Thyroid gland (tissue), 4 donors: ENCODE measurements around the gene ANKFY1. TPM values are rescaled to one million over a fixed set of nuclear protein-coding genes. Genes with fewer than 3 reads are reported as not detected.

Experiments
- DNase-seq, 2 donors: peaks; one replicate each; pipeline ENCODE4 v3.0.0-alpha.2; 2019
- H3K27ac ChIP-seq, 3 donors: fragments of 200-600 bp; sonication (generic); 1 replicate in 2 of 3; 2 replicates in 1 of 3; pipeline ENCODE4 v1.5.1; 2016 to 2019; ENCODE audit warnings: mild to moderate bottlenecking in 1 of 3, moderate library complexity in 1 of 3
- H3K27me3 ChIP-seq: fragments of 200-600 bp; sonication (generic); one replicate; pipeline ENCODE4 v1.5.1; 2019
- H3K36me3 ChIP-seq, 2 donors: fragments of 200-600 bp; sonication (generic); one replicate each; pipeline ENCODE4 v1.5.1; 2016 to 2019
- H3K4me1 ChIP-seq, 2 donors: fragments of 200-600 bp; sonication (generic); one replicate each; pipeline ENCODE4 v1.5.1; 2017 to 2019
- H3K4me3 ChIP-seq, 3 donors: fragments of 200-600 bp; sonication (generic); replicated peaks in 1 of 3; 1 replicate in 2 of 3; 2 replicates in 1 of 3; pipeline ENCODE4 v1.5.1; 2016; ENCODE audit warnings: mild to moderate bottlenecking in 1 of 3
- H3K9me3 ChIP-seq: fragments of 200-600 bp; sonication (generic); one replicate; pipeline ENCODE4 v1.5.1; 2017
- CTCF ChIP-seq, 6 experiments: fragments of 200-600 bp in 3 of 6; fragments of 450-650 bp in 3 of 6; sonication (generic) in 3 of 6; IDR thresholded peaks; one replicate each; pipeline ENCODE4 v1.5.1; 2016 to 2019; ENCODE audit warnings: antibody characterized with exemption in 6 of 6, mild to moderate bottlenecking in 2 of 6, inconsistent platforms in 1 of 6, moderate library complexity in 1 of 6
- POLR2A ChIP-seq, 2 donors: fragments of 450-650 bp; IDR thresholded peaks; one replicate each; pipeline ENCODE4 v1.6.1; 2017; ENCODE audit warnings: antibody characterized with exemption in 2 of 2, mild to moderate bottlenecking in 2 of 2, moderate library complexity in 1 of 2
- WGBS, 2 donors: methylation state at CpG; one replicate each; pipeline ENCODE4 v1.1.5; 2017; 5-methylcytosine and 5-hydroxymethylcytosine counted together
- intact Hi-C: fragments of 100-400 bp; cut with DNase I; formaldehyde crosslinking; loops from one replicate; pipeline ENCODE4 v1.15.1; 2023
- total RNA-seq, 4 donors: library from RNA; depleted of rRNA; stranded (reverse); fragments of >200 nt; gene quantifications; one replicate each; pipeline ENCODE4 v1.2.3, GENCODE V29; 2016

Gene ANKFY1
- total RNA-seq, result 10 to 100 TPM; 36.8 to 51.3 (median 46.3) TPM

- intact Hi-C loops, result loop anchor here (10.0 kb wide), 1 partner anchor 49 kb away; no protein-coding TSS in a partner anchor
- H3K4me1 ChIP-seq, result peaks cover 12 to 19% of the 10 kb centered on the region in 2 donors
- peak within 1 kb of the TSS; percentile 91 to 99 (median 98) for H3K4me3 ChIP-seq
- H3K27ac ChIP-seq, result peak within 1 kb of the TSS; percentile 30 to 70 (median 63)
- peak; percentile 95 to 97 for DNase-seq
- TF ChIP-seq CTCF (IDR thresholded peaks at IDR 0.05) (peak in 1 of 6 experiments; percentile 29), POLR2A (IDR thresholded peaks at IDR 0.05) (peak in 1 of 2 donors; percentile 75)
- no peaks in the 10 kb centered on the region for H3K27me3 ChIP-seq
- H3K36me3 ChIP-seq, result peaks cover 0 to under 1% of the 10 kb centered on the region in 2 donors
- no peaks in the 10 kb centered on the region for H3K9me3 ChIP-seq
- 0 to 1% methylated on average over 33 to 46 of the region's 85 CpGs for WGBS, 2 donors
Measured at GRCh38 chr17:4263282-4264215, at the start of gene ANKFY1. ANKFY1 (minus strand) TSS chr17:4263979; CDS start chr17:4263941, 38 bp downstream.

- peak in 1 of 2 donors; percentile 16 for DNase-seq
- intact Hi-C loops, result no loop called here
- Histone ChIP-seq H3K4me1 (peaks cover 10 to 22% of the 10 kb centered on the region in 2 donors), H3K9me3 (no peaks in the 10 kb centered on the region), H3K27ac (no peak overlapping the region), H3K27me3 (no peaks in the 10 kb centered on the region), H3K4me3 (no peak overlapping the region), H3K36me3 (no peaks in the 10 kb centered on the region)
- 76 to 78% methylated on average over 6 of the region's 6 CpGs for whole genome bisulfite sequencing, 2 donors
- no peak for TF ChIP-seq POLR2A (IDR thresholded peaks at IDR 0.05)
- TF ChIP-seq CTCF (IDR thresholded peaks at IDR 0.05), result no peak
Measured at GRCh38 chr17:4310354-4311060, 46.7 kb upstream of the ANKFY1 start.

- no peak for TF ChIP-seq POLR2A (IDR thresholded peaks at IDR 0.05)
- no peak for TF ChIP-seq CTCF (IDR thresholded peaks at IDR 0.05)
- DNase-seq, result no peak
- no peaks in the 10 kb centered on the region for H3K9me3 ChIP-seq
- intact Hi-C loops, result no loop called here
- WGBS, 2 donors, result 48 to 53% methylated on average over 1 of the region's 1 CpG
- H3K4me3 ChIP-seq, result no peak overlapping the region
- H3K27ac ChIP-seq, result no peak overlapping the region
- H3K4me1 ChIP-seq, result peaks cover 10 to 22% of the 10 kb centered on the region in 2 donors
- H3K27me3 ChIP-seq, result no peaks in the 10 kb centered on the region
- no peaks in the 10 kb centered on the region for H3K36me3 ChIP-seq
Measured at GRCh38 chr17:4309897-4310296, 46.1 kb upstream of the ANKFY1 start.

GRCh38 chr17:4307179-4307930 lies 43.6 kb upstream of the ANKFY1 start:
- Histone ChIP-seq H3K4me3 (no peak overlapping the region), H3K9me3 (no peaks in the 10 kb centered on the region), H3K4me1 (peaks cover 6 to 14% of the 10 kb centered on the region in 2 donors), H3K36me3 (no peaks in the 10 kb centered on the region), H3K27ac (no peak overlapping the region), H3K27me3 (no peaks in the 10 kb centered on the region)
- no peak for DNase-seq
- 85 to 89% methylated on average over 7 of the region's 7 CpGs for WGBS, 2 donors
- intact Hi-C loops, result no loop called here
- no peak for TF ChIP-seq CTCF (IDR thresholded peaks at IDR 0.05)
- no peak for TF ChIP-seq POLR2A (IDR thresholded peaks at IDR 0.05)
